Right ventricle myocardium inferior (tissue), 1 donor: Measurements from ENCODE around the gene FBXL7. TPM values are rescaled to one million over a fixed set of nuclear protein-coding genes. Genes with fewer than 3 reads are reported as not detected.
A peak's percentile ranks its signal among the peaks of the same experiment; 100 is the strongest.

ENCODE experiments used
- ATAC-seq: fragments of 200-7000 bp; cut with Tn5 transposase; one replicate; pipeline ENCODE4 v1.9.1; 2020; ENCODE audit warnings: mild to moderate bottlenecking, moderate library complexity
- DNase-seq: peaks from one replicate; pipeline ENCODE4 v3.0.0; 2021; ENCODE audit errors: missing footprints
- intact Hi-C: fragments of 100-400 bp; cut with DNase I; formaldehyde crosslinking; loops from one replicate; pipeline ENCODE4 v1.11.0; 2022
- total RNA-seq: library from RNA; stranded (reverse); fragmentation: NEBNext Ultra II Directional; extraction: Animal tissue kit (Norgen Biotek cat#: 25700); gene quantifications from one replicate; pipeline ENCODE4 v1.2.1, GENCODE V29; 2021
- donor health status: DM: no; HTN: yes; CAD: no; lungs with severe emphysema.

FBXL7 gene
- total RNA-seq, 1 donor from 2014 or later: 17.8 TPM

- DNase-seq: peak; percentile 84
- intact Hi-C loops: loop anchor here (5.0 to 10.0 kb wide), 3 partner anchors 294 to 497 kb away; no protein-coding TSS in a partner anchor
- ATAC-seq: peak; percentile 67
Observed at GRCh38 chr5:15500325-15501001, 483 bp downstream of the FBXL7 start.

- ATAC-seq (peak; percentile 77), DNase-seq (no peak)
- intact Hi-C loops: loop anchor here (5.0 to 10.0 kb wide), 3 partner anchors 294 to 496 kb away; no protein-coding TSS in a partner anchor
Observed at GRCh38 chr5:15501091-15501791, 1.3 kb downstream of the FBXL7 start.

- DNase-seq: no peak
- no peak for ATAC-seq
- intact Hi-C loops: loop anchor here (5.0 to 10.0 kb wide), 3 partner anchors 293 to 495 kb away; no protein-coding TSS in a partner anchor
Observed at GRCh38 chr5:15502208-15502607, 2.2 kb downstream of the FBXL7 start.

GRCh38 chr5:15506146-15506545, 6.2 kb downstream of the FBXL7 start:
- intact Hi-C loops: loop anchor here (10.0 kb wide), 1 partner anchor 289 kb away; no protein-coding TSS in a partner anchor
- no peak for DNase-seq
- ATAC-seq: no peak

GRCh38 chr5:15506897-15507296, 6.9 kb downstream of the FBXL7 start:
- ATAC-seq (no peak), DNase-seq (no peak)
- intact Hi-C loops: loop anchor here (10.0 kb wide), 1 partner anchor 288 kb away; no protein-coding TSS in a partner anchor

- DNase-seq (no peak), ATAC-seq (no peak)
- intact Hi-C loops: no loop called here
Observed at GRCh38 chr5:15510092-15510491, 10.1 kb downstream of the FBXL7 start.

- intact Hi-C loops: no loop called here
- DNase-seq (no peak), ATAC-seq (peak; percentile 34)
Observed at GRCh38 chr5:15510831-15511230, 10.9 kb downstream of the FBXL7 start.

- no peak for ATAC-seq
- DNase-seq: no peak
- intact Hi-C loops: no loop called here
Observed at GRCh38 chr5:15513431-15513830, 13.5 kb downstream of the FBXL7 start.

- intact Hi-C loops: no loop called here
- ATAC-seq (no peak), DNase-seq (no peak)
Observed at GRCh38 chr5:15513911-15514310, 13.9 kb downstream of the FBXL7 start.

- no peak for ATAC-seq
- no peak for DNase-seq
- intact Hi-C loops: no loop called here
Observed at GRCh38 chr5:15515229-15515628, 15.2 kb downstream of the FBXL7 start.

GRCh38 chr5:15516486-15516885, 16.5 kb downstream of the FBXL7 start:
- intact Hi-C loops: no loop called here
- ATAC-seq (no peak), DNase-seq (no peak)

GRCh38 chr5:15518786-15519185, 18.8 kb downstream of the FBXL7 start:
- intact Hi-C loops: no loop called here
- ATAC-seq (no peak), DNase-seq (no peak)

- ATAC-seq (no peak), DNase-seq (no peak)
- intact Hi-C loops: no loop called here
Observed at GRCh38 chr5:15520856-15521255, 20.9 kb downstream of the FBXL7 start.

GRCh38 chr5:15521381-15522186, 21.6 kb downstream of the FBXL7 start:
- no peak for ATAC-seq
- no peak for DNase-seq

GRCh38 chr5:15522187-15522520, 22.2 kb downstream of the FBXL7 start:
- intact Hi-C loops: no loop called here
- DNase-seq (no peak), ATAC-seq (no peak)

More at GRCh38 chr5:15521381-15522186, 21.6 kb downstream of the FBXL7 start:
- intact Hi-C loops: no loop called here

GRCh38 chr5:15524712-15525111, 24.7 kb downstream of the FBXL7 start:
- intact Hi-C loops: no loop called here
- ATAC-seq: no peak
- DNase-seq: no peak

- intact Hi-C loops: no loop called here
- DNase-seq (no peak), ATAC-seq (no peak)
Observed at GRCh38 chr5:15525703-15526275, 25.8 kb downstream of the FBXL7 start.

- DNase-seq (no peak), ATAC-seq (no peak)
Observed at GRCh38 chr5:15526413-15526812, 26.4 kb downstream of the FBXL7 start.

GRCh38 chr5:15528476-15528875, 28.5 kb downstream of the FBXL7 start:
- ATAC-seq (no peak), DNase-seq (no peak)
- intact Hi-C loops: no loop called here

More at GRCh38 chr5:15526413-15526812, 26.4 kb downstream of the FBXL7 start:
- intact Hi-C loops: no loop called here
